Glutamatergic neuron (in vitro differentiated cells): Measurements from ENCODE around the gene AQP4. TPM values are rescaled to one million over a fixed set of nuclear protein-coding genes. Genes with fewer than 3 reads are reported as not detected.

Experiments
- DNase-seq: peaks from one replicate; pipeline ENCODE4 v3.0.0; 2022
- H3K27ac Mint-ChIP-seq: one replicate; pipeline ENCODE4 v1.8.0; 2020; ENCODE audit warnings: mild to moderate bottlenecking, mixed read lengths, inconsistent platforms; ENCODE audit not compliant: unreplicated experiment
- H3K27me3 Mint-ChIP-seq: one replicate; pipeline ENCODE4 v1.8.0; 2020; ENCODE audit warnings: mild to moderate bottlenecking, moderate library complexity, mixed read lengths, inconsistent platforms; ENCODE audit not compliant: unreplicated experiment
- H3K36me3 Mint-ChIP-seq: one replicate; pipeline ENCODE4 v1.8.0; 2020; ENCODE audit warnings: mild to moderate bottlenecking, mixed read lengths, inconsistent platforms; ENCODE audit not compliant: unreplicated experiment
- H3K4me1 Mint-ChIP-seq: one replicate; pipeline ENCODE4 v1.8.0; 2020; ENCODE audit warnings: mild to moderate bottlenecking, low read depth, mixed read lengths, inconsistent platforms; ENCODE audit not compliant: unreplicated experiment
- H3K4me3 Mint-ChIP-seq: one replicate; pipeline ENCODE4 v1.8.0; 2020; ENCODE audit warnings: mild to moderate bottlenecking, mixed read lengths, inconsistent platforms; ENCODE audit not compliant: unreplicated experiment
- H3K9me3 Mint-ChIP-seq: one replicate; pipeline ENCODE4 v1.8.0; 2020; ENCODE audit warnings: mild to moderate bottlenecking, moderate library complexity, mixed read lengths, inconsistent platforms; ENCODE audit not compliant: unreplicated experiment
- CTCF ChIP-seq: fragments of 200-600 bp; sonication (generic); IDR thresholded peaks from one replicate; pipeline ENCODE4 v1.5.0; 2021; ENCODE audit not compliant: partially characterized antibody, unreplicated experiment
- total RNA-seq: library from RNA; stranded (reverse); fragmentation: NEBNext Ultra II Directional; extraction: Animal tissue kit (Norgen Biotek cat#: 25700); gene quantifications from one replicate; pipeline ENCODE4 v1.2.1, GENCODE V29; 2021; ENCODE audit not compliant: unreplicated experiment

The AQP4 gene
- total RNA-seq, 1 donor from 2014 or later: not detected

GRCh38 chr18:26874283-26874682 is 8.8 kb upstream of the AQP4 start:
- no peak overlapping the region for H3K27ac Mint-ChIP-seq
- H3K9me3 Mint-ChIP-seq: no peaks in the 10 kb centered on the region
- H3K36me3 Mint-ChIP-seq: no peaks in the 10 kb centered on the region
- DNase-seq: no peak
- no peaks in the 10 kb centered on the region for H3K27me3 Mint-ChIP-seq
- H3K4me3 Mint-ChIP-seq: no peak overlapping the region
- H3K4me1 Mint-ChIP-seq: no peaks in the 10 kb centered on the region
- TF ChIP-seq CTCF: no peak

GRCh38 chr18:26869640-26870039 is 4.1 kb upstream of the AQP4 start:
- Mint-ChIP-seq H3K27me3 (no peaks in the 10 kb centered on the region), H3K27ac (no peak overlapping the region), H3K9me3 (no peaks in the 10 kb centered on the region), H3K4me3 (no peak overlapping the region), H3K36me3 (no peaks in the 10 kb centered on the region), H3K4me1 (no peaks in the 10 kb centered on the region)
- no peak for DNase-seq
- TF ChIP-seq CTCF: no peak

GRCh38 chr18:26868968-26869586 is 3.6 kb upstream of the AQP4 start:
- no peak for TF ChIP-seq CTCF
- Mint-ChIP-seq H3K9me3 (no peaks in the 10 kb centered on the region), H3K27me3 (no peaks in the 10 kb centered on the region), H3K4me3 (no peak overlapping the region), H3K4me1 (no peaks in the 10 kb centered on the region), H3K27ac (no peak overlapping the region), H3K36me3 (no peaks in the 10 kb centered on the region)
- no peak for DNase-seq

- H3K9me3 Mint-ChIP-seq: no peaks in the 10 kb centered on the region
- H3K27me3 Mint-ChIP-seq: peaks cover 5% of the 10 kb centered on the region
- H3K36me3 Mint-ChIP-seq: no peaks in the 10 kb centered on the region
- H3K4me3 Mint-ChIP-seq: no peak overlapping the region
- no peak overlapping the region for H3K27ac Mint-ChIP-seq
- DNase-seq: no peak
- H3K4me1 Mint-ChIP-seq: no peaks in the 10 kb centered on the region
- TF ChIP-seq CTCF: no peak
Observed at GRCh38 chr18:26867471-26867870, 2.0 kb upstream of the AQP4 start.

- no peaks in the 10 kb centered on the region for H3K9me3 Mint-ChIP-seq
- no peak overlapping the region for H3K27ac Mint-ChIP-seq
- DNase-seq: no peak
- no peaks in the 10 kb centered on the region for H3K4me1 Mint-ChIP-seq
- peaks cover 5% of the 10 kb centered on the region for H3K27me3 Mint-ChIP-seq
- H3K4me3 Mint-ChIP-seq: no peak overlapping the region
- TF ChIP-seq CTCF: no peak
- H3K36me3 Mint-ChIP-seq: no peaks in the 10 kb centered on the region
Observed at GRCh38 chr18:26864658-26865057, 849 bp downstream of the AQP4 start.
